ENCODE measurements around the gene BAHCC1. TPM values are rescaled to one million over a fixed set of nuclear protein-coding genes. Genes with fewer than 3 reads are reported as not detected.

BAHCC1 gene
- total RNA-seq, 1 experiment from 2014 or later: 29.8 TPM

DNA sequence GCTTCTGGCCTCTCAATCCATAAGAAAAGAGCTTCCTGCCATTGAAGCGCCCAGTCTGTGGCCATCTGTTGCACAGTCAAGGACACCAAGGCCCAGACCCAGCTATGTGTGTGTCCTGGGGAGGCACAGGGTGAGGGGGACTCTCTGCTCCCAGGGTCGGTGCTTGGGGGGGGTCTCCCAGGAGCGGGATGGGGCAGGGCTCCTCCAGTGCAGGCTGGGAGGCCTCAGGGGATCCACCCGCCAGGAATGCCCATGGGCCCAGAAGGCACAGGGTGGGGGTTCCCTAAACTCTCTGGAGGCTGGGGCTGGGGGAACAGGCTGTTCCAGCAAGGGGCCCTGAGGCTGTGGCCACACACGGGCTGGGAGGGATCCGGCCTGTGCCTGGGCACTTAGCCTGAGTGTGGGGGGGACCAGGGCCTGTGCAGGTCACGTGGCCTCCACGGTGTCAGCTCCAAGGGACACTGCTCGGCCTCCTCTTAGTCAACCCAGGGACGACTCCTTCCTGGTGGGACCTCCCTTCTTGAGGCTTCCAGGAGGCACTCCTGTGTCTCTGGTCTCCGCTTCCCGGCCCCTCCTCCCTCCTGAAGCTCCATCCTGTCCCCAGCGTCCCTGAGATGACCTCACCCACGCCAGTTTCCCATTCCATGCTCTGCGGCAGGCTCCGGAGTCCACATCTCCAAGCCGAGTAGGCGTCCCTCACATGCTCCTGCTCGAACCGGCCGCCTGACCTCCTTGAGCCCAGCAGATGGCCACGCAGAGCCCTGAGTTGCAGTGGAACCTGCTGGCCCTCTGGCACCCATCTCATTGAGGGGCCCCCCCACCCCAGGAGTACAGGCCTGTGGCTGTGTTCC, 23.1 kb upstream of the BAHCC1 start:
- ATAC-seq: peak; percentile 74
- no peaks in the 10 kb centered on the region for H3K4me1 Mint-ChIP-seq
- no peaks in the 10 kb centered on the region for H3K36me3 Mint-ChIP-seq
- H3K9me3 Mint-ChIP-seq: no peaks in the 10 kb centered on the region
- DNase-seq (ENCODE audit: low spot score): peak; percentile 60
- no peak overlapping the region for H3K4me3 Mint-ChIP-seq
- H3K27me3 Mint-ChIP-seq (ENCODE audit: low read depth): peaks cover 3% of the 10 kb centered on the region; the same call in 1 of the 2 replicates
- no peak overlapping the region for H3K27ac Mint-ChIP-seq
- ChIA-PET CTCF (interaction anchor here (1.0 to 1.7 kb wide), 3 partner anchors 9 to 151 kb away, joined by 3 to 5 read pairs (median 5); no protein-coding TSS in a partner anchor), POLR2A (no interaction called here)
- no peak for TF ChIP-seq ZNF219 (CRISPR knock-in tag; IDR thresholded peaks at IDR 0.05; ENCODE audit: borderline replicate concordance)
- TF ChIP-seq, protein P1, sequence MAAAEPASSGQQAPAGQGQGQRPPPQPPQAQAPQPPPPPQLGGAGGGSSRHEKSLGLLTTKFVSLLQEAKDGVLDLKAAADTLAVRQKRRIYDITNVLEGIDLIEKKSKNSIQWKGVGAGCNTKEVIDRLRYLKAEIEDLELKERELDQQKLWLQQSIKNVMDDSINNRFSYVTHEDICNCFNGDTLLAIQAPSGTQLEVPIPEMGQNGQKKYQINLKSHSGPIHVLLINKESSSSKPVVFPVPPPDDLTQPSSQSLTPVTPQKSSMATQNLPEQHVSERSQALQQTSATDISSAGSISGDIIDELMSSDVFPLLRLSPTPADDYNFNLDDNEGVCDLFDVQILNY (CRISPR knock-in tag; IDR thresholded peaks at IDR 0.05): no peak
- TF ChIP-seq, protein P2, sequence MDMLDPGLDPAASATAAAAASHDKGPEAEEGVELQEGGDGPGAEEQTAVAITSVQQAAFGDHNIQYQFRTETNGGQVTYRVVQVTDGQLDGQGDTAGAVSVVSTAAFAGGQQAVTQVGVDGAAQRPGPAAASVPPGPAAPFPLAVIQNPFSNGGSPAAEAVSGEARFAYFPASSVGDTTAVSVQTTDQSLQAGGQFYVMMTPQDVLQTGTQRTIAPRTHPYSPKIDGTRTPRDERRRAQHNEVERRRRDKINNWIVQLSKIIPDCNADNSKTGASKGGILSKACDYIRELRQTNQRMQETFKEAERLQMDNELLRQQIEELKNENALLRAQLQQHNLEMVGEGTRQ (CRISPR knock-in tag; IDR thresholded peaks at IDR 0.05): 0 out of 2 replicates have a peak, but pooled peaks have one; percentile 12

DNA sequence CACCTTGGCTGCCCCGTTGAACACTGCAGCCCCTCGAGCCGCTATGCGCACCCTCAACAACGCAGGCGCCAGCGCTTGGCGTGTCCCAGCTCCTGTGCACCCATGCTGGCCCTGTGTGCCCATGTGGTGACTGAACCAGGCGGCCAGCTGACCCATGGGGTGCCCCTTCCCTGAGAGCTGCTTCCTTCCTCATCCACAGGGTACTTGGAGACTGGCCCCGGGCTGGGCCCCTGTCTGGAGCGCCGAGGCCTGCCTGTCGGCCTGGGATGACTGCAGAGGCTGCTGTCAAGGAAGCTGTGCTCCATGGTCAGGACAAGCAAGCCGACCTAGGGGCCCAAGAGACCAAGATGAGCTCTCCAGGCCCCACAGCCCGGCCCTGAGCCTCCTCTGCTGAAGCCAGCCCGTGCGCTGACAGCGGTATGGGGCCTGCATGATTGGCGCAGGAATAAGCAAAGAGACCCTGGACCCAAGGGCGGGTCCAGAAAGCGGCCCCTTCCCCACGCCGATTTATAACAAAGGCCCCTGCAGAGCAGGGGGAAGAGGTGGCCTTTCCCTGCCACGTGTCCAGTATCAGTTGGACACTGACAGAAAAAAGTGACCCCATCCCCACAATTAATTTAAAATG, 21.6 kb upstream of the BAHCC1 start:
- no peaks in the 10 kb centered on the region; the same call in 1 of the 2 replicates for H3K27me3 Mint-ChIP-seq (ENCODE audit: low read depth)
- TF ChIP-seq FOXK1 (CRISPR knock-in tag; IDR thresholded peaks at IDR 0.05) (no peak), ZNF416 (CRISPR knock-in tag; IDR thresholded peaks at IDR 0.05) (no peak), ATF1 (CRISPR knock-in tag; IDR thresholded peaks at IDR 0.05) (no peak), ZNF219 (CRISPR knock-in tag; IDR thresholded peaks at IDR 0.05; ENCODE audit: borderline replicate concordance) (no peak), RELA (CRISPR knock-in tag; IDR thresholded peaks at IDR 0.05; ENCODE audit: borderline replicate concordance) (no peak), ZNF396 (CRISPR knock-in tag; IDR thresholded peaks at IDR 0.05; ENCODE audit: borderline replicate concordance) (no peak), FOXJ3 (CRISPR knock-in tag; IDR thresholded peaks at IDR 0.05; ENCODE audit: borderline replicate concordance) (no peak), NFYB (CRISPR knock-in tag; conservative IDR thresholded peaks at IDR 0.05; ENCODE audit: low read depth) (no peak), ZNF671 (CRISPR knock-in tag; IDR thresholded peaks at IDR 0.05) (no peak)
- TF ChIP-seq, protein P3, sequence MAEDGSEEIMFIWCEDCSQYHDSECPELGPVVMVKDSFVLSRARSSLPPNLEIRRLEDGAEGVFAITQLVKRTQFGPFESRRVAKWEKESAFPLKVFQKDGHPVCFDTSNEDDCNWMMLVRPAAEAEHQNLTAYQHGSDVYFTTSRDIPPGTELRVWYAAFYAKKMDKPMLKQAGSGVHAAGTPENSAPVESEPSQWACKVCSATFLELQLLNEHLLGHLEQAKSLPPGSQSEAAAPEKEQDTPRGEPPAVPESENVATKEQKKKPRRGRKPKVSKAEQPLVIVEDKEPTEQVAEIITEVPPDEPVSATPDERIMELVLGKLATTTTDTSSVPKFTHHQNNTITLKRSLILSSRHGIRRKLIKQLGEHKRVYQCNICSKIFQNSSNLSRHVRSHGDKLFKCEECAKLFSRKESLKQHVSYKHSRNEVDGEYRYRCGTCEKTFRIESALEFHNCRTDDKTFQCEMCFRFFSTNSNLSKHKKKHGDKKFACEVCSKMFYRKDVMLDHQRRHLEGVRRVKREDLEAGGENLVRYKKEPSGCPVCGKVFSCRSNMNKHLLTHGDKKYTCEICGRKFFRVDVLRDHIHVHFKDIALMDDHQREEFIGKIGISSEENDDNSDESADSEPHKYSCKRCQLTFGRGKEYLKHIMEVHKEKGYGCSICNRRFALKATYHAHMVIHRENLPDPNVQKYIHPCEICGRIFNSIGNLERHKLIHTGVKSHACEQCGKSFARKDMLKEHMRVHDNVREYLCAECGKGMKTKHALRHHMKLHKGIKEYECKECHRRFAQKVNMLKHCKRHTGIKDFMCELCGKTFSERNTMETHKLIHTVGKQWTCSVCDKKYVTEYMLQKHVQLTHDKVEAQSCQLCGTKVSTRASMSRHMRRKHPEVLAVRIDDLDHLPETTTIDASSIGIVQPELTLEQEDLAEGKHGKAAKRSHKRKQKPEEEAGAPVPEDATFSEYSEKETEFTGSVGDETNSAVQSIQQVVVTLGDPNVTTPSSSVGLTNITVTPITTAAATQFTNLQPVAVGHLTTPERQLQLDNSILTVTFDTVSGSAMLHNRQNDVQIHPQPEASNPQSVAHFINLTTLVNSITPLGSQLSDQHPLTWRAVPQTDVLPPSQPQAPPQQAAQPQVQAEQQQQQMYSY (CRISPR knock-in tag; IDR thresholded peaks at IDR 0.05): no peak
- TF ChIP-seq, protein P4, sequence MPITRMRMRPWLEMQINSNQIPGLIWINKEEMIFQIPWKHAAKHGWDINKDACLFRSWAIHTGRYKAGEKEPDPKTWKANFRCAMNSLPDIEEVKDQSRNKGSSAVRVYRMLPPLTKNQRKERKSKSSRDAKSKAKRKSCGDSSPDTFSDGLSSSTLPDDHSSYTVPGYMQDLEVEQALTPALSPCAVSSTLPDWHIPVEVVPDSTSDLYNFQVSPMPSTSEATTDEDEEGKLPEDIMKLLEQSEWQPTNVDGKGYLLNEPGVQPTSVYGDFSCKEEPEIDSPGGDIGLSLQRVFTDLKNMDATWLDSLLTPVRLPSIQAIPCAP (CRISPR knock-in tag; IDR thresholded peaks at IDR 0.05): no peak
- TF ChIP-seq, protein P5, sequence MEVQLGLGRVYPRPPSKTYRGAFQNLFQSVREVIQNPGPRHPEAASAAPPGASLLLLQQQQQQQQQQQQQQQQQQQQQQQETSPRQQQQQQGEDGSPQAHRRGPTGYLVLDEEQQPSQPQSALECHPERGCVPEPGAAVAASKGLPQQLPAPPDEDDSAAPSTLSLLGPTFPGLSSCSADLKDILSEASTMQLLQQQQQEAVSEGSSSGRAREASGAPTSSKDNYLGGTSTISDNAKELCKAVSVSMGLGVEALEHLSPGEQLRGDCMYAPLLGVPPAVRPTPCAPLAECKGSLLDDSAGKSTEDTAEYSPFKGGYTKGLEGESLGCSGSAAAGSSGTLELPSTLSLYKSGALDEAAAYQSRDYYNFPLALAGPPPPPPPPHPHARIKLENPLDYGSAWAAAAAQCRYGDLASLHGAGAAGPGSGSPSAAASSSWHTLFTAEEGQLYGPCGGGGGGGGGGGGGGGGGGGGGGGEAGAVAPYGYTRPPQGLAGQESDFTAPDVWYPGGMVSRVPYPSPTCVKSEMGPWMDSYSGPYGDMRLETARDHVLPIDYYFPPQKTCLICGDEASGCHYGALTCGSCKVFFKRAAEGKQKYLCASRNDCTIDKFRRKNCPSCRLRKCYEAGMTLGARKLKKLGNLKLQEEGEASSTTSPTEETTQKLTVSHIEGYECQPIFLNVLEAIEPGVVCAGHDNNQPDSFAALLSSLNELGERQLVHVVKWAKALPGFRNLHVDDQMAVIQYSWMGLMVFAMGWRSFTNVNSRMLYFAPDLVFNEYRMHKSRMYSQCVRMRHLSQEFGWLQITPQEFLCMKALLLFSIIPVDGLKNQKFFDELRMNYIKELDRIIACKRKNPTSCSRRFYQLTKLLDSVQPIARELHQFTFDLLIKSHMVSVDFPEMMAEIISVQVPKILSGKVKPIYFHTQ (CRISPR knock-in tag; IDR thresholded peaks at IDR 0.05): no peak
- TF ChIP-seq, protein P2 (CRISPR knock-in tag; IDR thresholded peaks at IDR 0.05): no peak
- ChIA-PET POLR2A (no interaction called here), CTCF (interaction anchor here (1.6 kb wide), 2 partner anchors 23 to 67 kb away, joined by 5 to 7 read pairs; no protein-coding TSS in a partner anchor)
- no peaks in the 10 kb centered on the region for H3K36me3 Mint-ChIP-seq
- no peak overlapping the region for H3K4me3 Mint-ChIP-seq
- H3K27ac Mint-ChIP-seq: no peak overlapping the region
- ATAC-seq: no peak
- H3K9me3 Mint-ChIP-seq: no peaks in the 10 kb centered on the region
- no peaks in the 10 kb centered on the region for H3K4me1 Mint-ChIP-seq
- no peak for DNase-seq (ENCODE audit: low spot score)
